NCI-H526 (cell line): ENCODE data around the gene BRD2.
A peak's percentile ranks its signal among the peaks of the same experiment; 100 is the strongest.

ENCODE experiments used
- DNase-seq, 2 experiments: peaks; one replicate each; lab custom pipeline; 2025; lab: John Stamatoyannopoulos, UW

The BRD2 gene

GRCh38 chr6:32949113-32949512 is 19.3 kb upstream of the BRD2 start:
- no peak for DNase-seq

- DNase-seq: no peak
Measured at GRCh38 chr6:32950010-32950409, 18.4 kb upstream of the BRD2 start.

GRCh38 chr6:32950449-32950848 is 17.9 kb upstream of the BRD2 start:
- DNase-seq: no peak

- DNase-seq: peak; percentile 96 to 98
Measured at GRCh38 chr6:32952817-32953739, 15.3 kb upstream of the BRD2 start, which contains the start of gene HLA-DMA. Gene HLA-DMA (minus strand): TSS chr6:32953097. CDS start chr6:32953036, 61 bp downstream.

- no peak for DNase-seq
Measured at GRCh38 chr6:32953775-32954174, 14.6 kb upstream of the BRD2 start.

GRCh38 chr6:32954267-32954666 is 14.1 kb upstream of the BRD2 start:
- no peak for DNase-seq

GRCh38 chr6:32954986-32955802 is 13.2 kb upstream of the BRD2 start:
- DNase-seq: peak; percentile 53 to 67

- no peak for DNase-seq
Measured at GRCh38 chr6:32956176-32956575, 12.2 kb upstream of the BRD2 start.

- DNase-seq: no peak
Measured at GRCh38 chr6:32960563-32960962, 7.8 kb upstream of the BRD2 start.

GRCh38 chr6:32962213-32962826 is 6.1 kb upstream of the BRD2 start:
- DNase-seq: peak; percentile 92 to 95

- DNase-seq: no peak
Measured at GRCh38 chr6:32963866-32964265, 4.5 kb upstream of the BRD2 start.

GRCh38 chr6:32964776-32965175 is 3.6 kb upstream of the BRD2 start:
- DNase-seq: no peak

- DNase-seq: peak; percentile 82 to 83
Measured at GRCh38 chr6:32967151-32968091, 973 bp upstream of the BRD2 start.

- DNase-seq: peak; percentile 77 to 82
Measured at GRCh38 chr6:32968867-32969684, 682 bp downstream of the BRD2 start.

GRCh38 chr6:32969685-32970412 is 1.5 kb downstream of the BRD2 start:
- DNase-seq: peak; percentile 76 to 77

GRCh38 chr6:32970413-32971241 is 2.2 kb downstream of the BRD2 start:
- peak; percentile 72 to 88 for DNase-seq

GRCh38 chr6:32971242-32971580 is 2.8 kb downstream of the BRD2 start:
- no peak for DNase-seq

GRCh38 chr6:32971581-32972352 is 3.4 kb downstream of the BRD2 start:
- DNase-seq: peak; percentile 100
